Measurements from ENCODE around the gene ADH1C. TPM values are rescaled to one million over a fixed set of nuclear protein-coding genes. Genes with fewer than 3 reads are reported as not detected.

Gene ADH1C
- not detected for total RNA-seq

- peaks cover 11% of the 10 kb centered on the region for H3K9me3 Mint-ChIP-seq (ENCODE audit: insufficient read depth)
- ATAC-seq (no peak), DNase-seq (no peak)
- H3K27me3 Mint-ChIP-seq (ENCODE audit: low read depth) = no peaks in the 10 kb centered on the region
- H3K36me3 Mint-ChIP-seq (ENCODE audit: low read depth) = no peaks in the 10 kb centered on the region
- POLR2A ChIA-PET = no interaction called here
- CTCF ChIA-PET = no interaction called here
- peaks cover 5% of the 10 kb centered on the region for H3K4me1 Mint-ChIP-seq (ENCODE audit: low read depth)
- no peak within 1 kb of the TSS for H3K27ac Mint-ChIP-seq
- no peak within 1 kb of the TSS for H3K4me3 Mint-ChIP-seq
These were observed at the start of gene ADH1C for GRCh38 chr4:99352602-99353537. Gene ADH1C (minus strand): TSS chr4:99352746. CDS start chr4:99352675, 71 bp downstream.

- DNase-seq (no peak), ATAC-seq (no peak)
- H3K4me1 Mint-ChIP-seq (ENCODE audit: low read depth) = peaks cover 19% of the 10 kb centered on the region
- peaks cover 7% of the 10 kb centered on the region for H3K27me3 Mint-ChIP-seq (ENCODE audit: low read depth)
- POLR2A ChIA-PET = no interaction called here
- CTCF ChIA-PET = interaction anchor here (1.5 kb wide), 1 partner anchor 406 kb away, joined by 3 read pairs; no protein-coding TSS in a partner anchor
- no peaks in the 10 kb centered on the region for H3K36me3 Mint-ChIP-seq (ENCODE audit: low read depth)
- H3K27ac Mint-ChIP-seq = no peak overlapping the region
- H3K9me3 Mint-ChIP-seq (ENCODE audit: insufficient read depth) = peaks cover 9% of the 10 kb centered on the region
- no peak overlapping the region for H3K4me3 Mint-ChIP-seq
These were observed 48.3 kb upstream of the ADH1C start for GRCh38 chr4:99400831-99401230.

- peaks cover 12% of the 10 kb centered on the region for H3K27me3 Mint-ChIP-seq (ENCODE audit: low read depth)
- no peaks in the 10 kb centered on the region for H3K36me3 Mint-ChIP-seq (ENCODE audit: low read depth)
- H3K4me3 Mint-ChIP-seq = no peak overlapping the region
- peaks cover 9% of the 10 kb centered on the region for H3K9me3 Mint-ChIP-seq (ENCODE audit: insufficient read depth)
- no peak overlapping the region for H3K27ac Mint-ChIP-seq
- ATAC-seq (no peak), DNase-seq (no peak)
- ChIA-PET POLR2A (no interaction called here), CTCF (interaction anchor here (0.7 kb wide), 1 partner anchor 404 kb away, joined by 3 read pairs; the partner anchor contains the start of gene METAP1)
- peaks cover 7% of the 10 kb centered on the region for H3K4me1 Mint-ChIP-seq (ENCODE audit: low read depth)
These were observed 46.5 kb upstream of the ADH1C start for GRCh38 chr4:99399017-99399416.

- H3K4me3 Mint-ChIP-seq = no peak overlapping the region
- POLR2A ChIA-PET = interaction anchor here (0.6 kb wide), 1 partner anchor 340 kb away, joined by 5 read pairs; no protein-coding TSS in a partner anchor
- ATAC-seq = no peak
- H3K36me3 Mint-ChIP-seq (ENCODE audit: low read depth) = no peaks in the 10 kb centered on the region
- H3K27ac Mint-ChIP-seq = no peak overlapping the region
- H3K27me3 Mint-ChIP-seq (ENCODE audit: low read depth) = peaks cover 12% of the 10 kb centered on the region
- CTCF ChIA-PET = interaction anchor here (1.8 kb wide), 1 partner anchor 9 kb away, joined by 13 read pairs; no protein-coding TSS in a partner anchor
- DNase-seq = no peak
- peaks cover 9% of the 10 kb centered on the region for H3K9me3 Mint-ChIP-seq (ENCODE audit: insufficient read depth)
- H3K4me1 Mint-ChIP-seq (ENCODE audit: low read depth) = no peaks in the 10 kb centered on the region
These were observed 43.2 kb upstream of the ADH1C start for GRCh38 chr4:99395595-99396364.

GRCh38 chr4:99394896-99395295, 42.4 kb upstream of the ADH1C start:
- no peaks in the 10 kb centered on the region for H3K36me3 Mint-ChIP-seq (ENCODE audit: low read depth)
- no peaks in the 10 kb centered on the region for H3K4me1 Mint-ChIP-seq (ENCODE audit: low read depth)
- CTCF ChIA-PET = interaction anchor here (1.8 kb wide), 1 partner anchor 10 kb away, joined by 13 read pairs; no protein-coding TSS in a partner anchor

GRCh38 chr4:99390055-99390454, 37.5 kb upstream of the ADH1C start:
- CTCF ChIA-PET = no interaction called here

More at GRCh38 chr4:99394896-99395295, 42.4 kb upstream of the ADH1C start:
- no peak overlapping the region for H3K27ac Mint-ChIP-seq
- POLR2A ChIA-PET = no interaction called here
- DNase-seq (no peak), ATAC-seq (no peak)
- H3K27me3 Mint-ChIP-seq (ENCODE audit: low read depth) = peaks cover 12% of the 10 kb centered on the region
- H3K9me3 Mint-ChIP-seq (ENCODE audit: insufficient read depth) = peaks cover 9% of the 10 kb centered on the region
- no peak overlapping the region for H3K4me3 Mint-ChIP-seq

GRCh38 chr4:99389606-99390005, 37.1 kb upstream of the ADH1C start:
- no peaks in the 10 kb centered on the region for H3K36me3 Mint-ChIP-seq (ENCODE audit: low read depth)
- H3K4me3 Mint-ChIP-seq = no peak overlapping the region
- POLR2A ChIA-PET = no interaction called here
- ATAC-seq (no peak), DNase-seq (no peak)
- no peaks in the 10 kb centered on the region for H3K4me1 Mint-ChIP-seq (ENCODE audit: low read depth)
- no peaks in the 10 kb centered on the region for H3K9me3 Mint-ChIP-seq (ENCODE audit: insufficient read depth)
- H3K27me3 Mint-ChIP-seq (ENCODE audit: low read depth) = peaks cover 9% of the 10 kb centered on the region
- H3K27ac Mint-ChIP-seq = no peak overlapping the region
- CTCF ChIA-PET = no interaction called here

More at GRCh38 chr4:99390055-99390454, 37.5 kb upstream of the ADH1C start:
- no peaks in the 10 kb centered on the region for H3K36me3 Mint-ChIP-seq (ENCODE audit: low read depth)
- ATAC-seq = no peak
- H3K4me3 Mint-ChIP-seq = no peak overlapping the region
- no peaks in the 10 kb centered on the region for H3K4me1 Mint-ChIP-seq (ENCODE audit: low read depth)
- POLR2A ChIA-PET = no interaction called here
- no peak overlapping the region for H3K27ac Mint-ChIP-seq
- DNase-seq = no peak
- peaks cover 8% of the 10 kb centered on the region for H3K27me3 Mint-ChIP-seq (ENCODE audit: low read depth)
- H3K9me3 Mint-ChIP-seq (ENCODE audit: insufficient read depth) = no peaks in the 10 kb centered on the region

- no peaks in the 10 kb centered on the region for H3K36me3 Mint-ChIP-seq (ENCODE audit: low read depth)
- no peaks in the 10 kb centered on the region for H3K4me1 Mint-ChIP-seq (ENCODE audit: low read depth)
- no peak for DNase-seq
- H3K9me3 Mint-ChIP-seq (ENCODE audit: insufficient read depth) = no peaks in the 10 kb centered on the region
- no peak overlapping the region for H3K4me3 Mint-ChIP-seq
- H3K27me3 Mint-ChIP-seq (ENCODE audit: low read depth) = peaks cover 4% of the 10 kb centered on the region
- no peak for ATAC-seq
- POLR2A ChIA-PET = no interaction called here
- CTCF ChIA-PET = no interaction called here
- H3K27ac Mint-ChIP-seq = no peak overlapping the region
These were observed 31.4 kb upstream of the ADH1C start for GRCh38 chr4:99383833-99384392.

- no peak overlapping the region for H3K4me3 Mint-ChIP-seq
- CTCF ChIA-PET = no interaction called here
- H3K27me3 Mint-ChIP-seq (ENCODE audit: low read depth) = peaks cover 2% of the 10 kb centered on the region
- H3K4me1 Mint-ChIP-seq (ENCODE audit: low read depth) = no peaks in the 10 kb centered on the region
- POLR2A ChIA-PET = no interaction called here
- no peak overlapping the region for H3K27ac Mint-ChIP-seq
- ATAC-seq (no peak), DNase-seq (no peak)
- no peaks in the 10 kb centered on the region for H3K36me3 Mint-ChIP-seq (ENCODE audit: low read depth)
- no peaks in the 10 kb centered on the region for H3K9me3 Mint-ChIP-seq (ENCODE audit: insufficient read depth)
These were observed 30.9 kb upstream of the ADH1C start for GRCh38 chr4:99383399-99383798.

GRCh38 chr4:99382745-99383360, 30.3 kb upstream of the ADH1C start:
- ATAC-seq = no peak
- no peak for DNase-seq
- Mint-ChIP-seq H3K9me3 (ENCODE audit: insufficient read depth) (no peaks in the 10 kb centered on the region), H3K36me3 (ENCODE audit: low read depth) (no peaks in the 10 kb centered on the region), H3K4me3 (no peak overlapping the region), H3K27me3 (ENCODE audit: low read depth) (peaks cover 2% of the 10 kb centered on the region), H3K27ac (no peak overlapping the region), H3K4me1 (ENCODE audit: low read depth) (no peaks in the 10 kb centered on the region)
- ChIA-PET CTCF (no interaction called here), POLR2A (no interaction called here)

GRCh38 chr4:99381588-99382175, 29.1 kb upstream of the ADH1C start:
- DNase-seq (no peak), ATAC-seq (no peak)
- Mint-ChIP-seq H3K27ac (no peak overlapping the region), H3K36me3 (ENCODE audit: low read depth) (no peaks in the 10 kb centered on the region), H3K4me3 (no peak overlapping the region), H3K4me1 (ENCODE audit: low read depth) (no peaks in the 10 kb centered on the region), H3K9me3 (ENCODE audit: insufficient read depth) (no peaks in the 10 kb centered on the region), H3K27me3 (ENCODE audit: low read depth) (peaks cover 2% of the 10 kb centered on the region)
- CTCF ChIA-PET = no interaction called here
- POLR2A ChIA-PET = no interaction called here
